K562 (cell line): ENCODE data around the gene TRIM43B. TPM values are rescaled to one million over a fixed set of nuclear protein-coding genes. Genes with fewer than 3 reads are reported as not detected.

Experiments used
- ATAC-seq: fragments of 200-7000 bp; cut with Tn5 transposase; 3 replicates; pipeline ENCODE4 v1.9.1; 2020; ENCODE audit warnings: moderate library complexity
- BruUV-seq: library from RNA; stranded (reverse); fragments of 400-500 nt; replicated peaks from 2 replicates; lab custom pipeline; 2021; lab: Mats Ljungman, UMichigan
- CTCF ChIA-PET: fragments of 300-600 bp; formaldehyde crosslinking; extraction: SDS; loops from one replicate; lab custom pipeline; 2021; ENCODE audit warnings: low intra/inter-chr PET ratio; lab: Yijun Ruan, JAX
- POLR2A ChIA-PET: fragments of 300-600, 350-650 bp; sonication (Branson Sonifier 250); formaldehyde crosslinking; extraction: SDS; loops from one replicate; lab custom pipeline; 2021; ENCODE audit warnings: antibody characterized with exemption, inconsistent platforms; lab: Yijun Ruan, JAX
- DNase-seq, 4 experiments: peaks; one replicate each; pipeline versions ENCODE4 v3.0.0 to v3.0.0-alpha.2; 2011 to 2018; ENCODE audit warnings: low spot score in 3 of 4, mixed read lengths in 3 of 4; ENCODE audit errors: extremely low read depth in 1 of 4
- FAIRE-seq: peaks from 2 replicates; lab custom pipeline; 2011; peaks lifted over from hg19 to GRCh38; lab: Jason Lieb, UNC
- H2AFZ ChIP-seq: 2 replicates; pipeline ENCODE4 v1.6.0; 2011; ENCODE audit warnings: low read depth, low read length, control low read depth, inconsistent platforms
- H3K27ac ChIP-seq: fragments of 200-600 bp; 3 replicates; pipeline ENCODE4 v1.8.0; 2011; ENCODE audit warnings: low read depth, mild to moderate bottlenecking, control low read depth, inconsistent platforms, low read length, moderate library complexity, mixed read lengths; ENCODE audit errors: extremely low read depth
- H3K27me3 ChIP-seq, 2 experiments: fragments of 300-600 bp in 1 of 2; 2 replicates in 1 of 2; 3 replicates in 1 of 2; pipeline versions ENCODE4 v1.6.0 to v1.8.0; 2011; ENCODE audit warnings: inconsistent platforms in 2 of 2, low read length in 2 of 2, mild to moderate bottlenecking in 1 of 2, mixed read lengths in 1 of 2, moderate library complexity in 1 of 2; ENCODE audit not compliant: control insufficient read depth in 2 of 2, insufficient read depth in 2 of 2
- H3K36me3 ChIP-seq: fragments of 300-600 bp; 3 replicates; pipeline ENCODE4 v1.8.0; 2011; ENCODE audit warnings: mild to moderate bottlenecking, low read length, inconsistent platforms; ENCODE audit not compliant: control insufficient read depth, insufficient read depth
- H3K4me1 ChIP-seq, 2 experiments: fragments of 200-600 bp in 1 of 2; replicated peaks in 1 of 2; 2 replicates in 1 of 2; 3 replicates in 1 of 2; pipeline versions ENCODE4 v1.5.1 to v1.8.0; 2011; ENCODE audit warnings: inconsistent platforms in 2 of 2, low read length in 2 of 2, mild to moderate bottlenecking in 1 of 2, mixed read lengths in 1 of 2, moderate library complexity in 1 of 2; ENCODE audit not compliant: control insufficient read depth in 2 of 2, insufficient read depth in 2 of 2
- H3K4me2 ChIP-seq: 2 replicates; pipeline ENCODE4 v1.6.1; 2011; ENCODE audit warnings: low read length, control low read depth, inconsistent platforms, mixed read lengths; ENCODE audit not compliant: insufficient read depth
- H3K4me3 ChIP-seq: fragments of 200-600 bp; sonication (generic), shearing (Covaris generic); 2 replicates; pipeline ENCODE4 v1.5.1; 2016; ENCODE audit warnings: control low read depth, inconsistent platforms
- H3K79me2 ChIP-seq: fragments of 200-600 bp; 3 replicates; pipeline ENCODE4 v1.8.0; 2011; ENCODE audit warnings: low read length, inconsistent platforms; ENCODE audit not compliant: control insufficient read depth, insufficient read depth
- H3K9ac ChIP-seq, 2 experiments: 2 replicates each; pipeline versions ENCODE4 v1.6.0 to v1.6.1; 2011; ENCODE audit warnings: low read depth in 2 of 2, low read length in 2 of 2, control low read depth in 1 of 2, inconsistent platforms in 1 of 2, mild to moderate bottlenecking in 1 of 2, mixed read lengths in 1 of 2; ENCODE audit not compliant: insufficient read depth in 1 of 2
- H3K9me1 ChIP-seq: one replicate; pipeline ENCODE4 v1.6.0; 2011; ENCODE audit warnings: inconsistent platforms, mild to moderate bottlenecking, low read length, moderate library complexity; ENCODE audit not compliant: control insufficient read depth, insufficient read depth
- H3K9me3 ChIP-seq: replicated peaks from 2 replicates; pipeline ENCODE4 v1.5.1; 2011; ENCODE audit warnings: low read depth, low read length, inconsistent platforms; ENCODE audit not compliant: control insufficient read depth, insufficient read depth
- H4K20me1 ChIP-seq: replicated peaks from 2 replicates; pipeline ENCODE4 v1.6.1; 2011; ENCODE audit warnings: low read length, inconsistent platforms, mixed read lengths; ENCODE audit not compliant: control insufficient read depth, insufficient read depth
- CCNT2 ChIP-seq: IDR thresholded peaks from 2 replicates; pipeline ENCODE4 v1.6.1; 2011; ENCODE audit warnings: borderline replicate concordance, low read depth, mild to moderate bottlenecking, moderate library complexity, mixed read lengths, low read length; ENCODE audit not compliant: insufficient read length; ENCODE audit errors: extremely low read depth
- FOXA3 ChIP-seq, 2 experiments: fragments of 450-650 bp in 1 of 2; sonication (generic) in 1 of 2; formaldehyde crosslinking; IDR thresholded peaks in 1 of 2; conservative IDR thresholded peaks in 1 of 2; 2 replicates each; pipeline versions ENCODE4 v1.4.0 to v1.8.0; 2020 to 2022; ENCODE audit warnings: mild to moderate bottlenecking in 2 of 2, missing genetic modification reagents in 1 of 2
- KLF1 ChIP-seq: fragments of 450-650 bp; IDR thresholded peaks from 2 replicates; pipeline ENCODE4 v1.6.1; 2016; ENCODE audit warnings: missing genetic modification characterization, missing compliant biosample characterization
- NRF1 ChIP-seq, 2 experiments: fragments of 450-650 bp; IDR thresholded peaks in 1 of 2; conservative IDR thresholded peaks in 1 of 2; 2 replicates each; pipeline ENCODE4 v1.6.1; 2014; ENCODE audit warnings: mild to moderate bottlenecking in 2 of 2
- POLR2A ChIP-seq: fragments of 450-650 bp; conservative IDR thresholded peaks from 2 replicates; pipeline ENCODE4 v1.6.1; 2016
- RBBP5 ChIP-seq: fragments of 200-600 bp; sonication (generic); IDR thresholded peaks from 2 replicates; pipeline ENCODE4 v1.6.1; 2012; ENCODE audit warnings: borderline replicate concordance, mild to moderate bottlenecking, low read length, control low read depth, inconsistent platforms; ENCODE audit not compliant: insufficient read depth, poor library complexity, severe bottlenecking
- RREB1 ChIP-seq: fragments of 250-450 bp; sonication (Bioruptor Pico); IDR thresholded peaks from 2 replicates; pipeline ENCODE4 v1.4.0; 2020
- WGBS: fragments of 100-300 bp; shearing (Covaris generic); methylation state at CpG from one replicate; pipeline ENCODE4 v1.1.6; 2016; ENCODE audit warnings: low coverage, mixed read lengths; ENCODE audit not compliant: insufficient coverage; ENCODE audit errors: missing lambda C conversion rate; 5-methylcytosine and 5-hydroxymethylcytosine counted together
- in situ Hi-C: fragments of 300-500 bp; cut with MboI; formaldehyde crosslinking; loops from 4 replicates; pipeline ENCODE4 v1.15.0; 2018; ENCODE audit warnings: inconsistent platforms, mixed read lengths
- intact Hi-C: fragments of 100-400 bp; cut with micrococcal nuclease; formaldehyde crosslinking; loops from 2 replicates; pipeline ENCODE4 v1.14.2; 2022
- polyA plus RNA-seq, 8 experiments: library from polyadenylated mRNA; depleted of rRNA in 4 of 8; stranded (reverse) in 5 of 8; unstranded in 3 of 8; fragments of >200 nt; fragmentation: Nextera tagmentation in 2 of 8; fragmentation: Illumina TruSeq in 1 of 8; extraction: Ambion mirVana in 2 of 8; extraction: Trizol in 1 of 8; gene quantifications; 2 replicates each; pipeline versions ENCODE4 v1.2.1 to v1.2.3, GENCODE V29; 2011 to 2014; ENCODE audit warnings: inconsistent platforms in 1 of 8, missing spikeins in 1 of 8
- total RNA-seq, 7 experiments: library from RNA; depleted of rRNA in 6 of 7; stranded (reverse); fragments of >200 nt in 6 of 7; fragmentation: Illumina TruSeq in 2 of 7; extraction: Trizol in 2 of 7; gene quantifications; 2 replicates each; pipeline versions ENCODE4 v1.2.1 to v1.2.3, GENCODE V29; 2011 to 2021; ENCODE audit warnings: low replicate concordance in 1 of 7

TRIM43B gene
- total and polyA plus RNA-seq, 9 of the 15 experiments (the other 6 are each of a cell fraction or from before 2014, with no cell fraction given), result not detected

- ChIA-PET POLR2A (no interaction called here), CTCF (no interaction called here)
- Histone ChIP-seq H3K9ac (no peak overlapping the region), H3K9me3 (no peaks in the 10 kb centered on the region), H3K27me3 (no peaks in the 10 kb centered on the region; a peak in 1 of 5 replicates), H4K20me1 (no peaks in the 10 kb centered on the region), H3K36me3 (no peaks in the 10 kb centered on the region), H2AFZ (no peak overlapping the region), H3K27ac (no peak overlapping the region), H3K4me2 (no peak overlapping the region)
- intact Hi-C loops, result no loop called here
- 28% methylated on average over 2 of the region's 2 CpGs for WGBS
- ATAC-seq, result 0 out of 3 replicates have a peak, but pooled peaks have one; percentile 42
- no TSS peak for BruUV-seq
- no peak for DNase-seq
- no peak for FAIRE-seq
- TF ChIP-seq CCNT2, result no peak
- TF ChIP-seq NRF1 (conservative IDR thresholded peaks at IDR 0.05 in 1 of 2, IDR thresholded peaks at IDR 0.05 in 1 of 2), result peak; percentile 55 to 57; a peak in 3 of 4 replicates
- TF ChIP-seq, all 486 proteins: peak for 1
- Histone ChIP-seq H3K79me2 (no peaks in the 10 kb centered on the region), H3K4me3 (no peak overlapping the region), H3K9me1 (no peaks in the 10 kb centered on the region), H3K4me1 (no peaks in the 10 kb centered on the region)
- in situ Hi-C loops, result no loop called here
Measured at GRCh38 chr2:95509408-95509807, 24.9 kb upstream of the TRIM43B start.

GRCh38 chr2:95505222-95505621, 20.7 kb upstream of the TRIM43B start:
- no peak overlapping the region for H3K27ac ChIP-seq
- H3K4me1 ChIP-seq, result no peaks in the 10 kb centered on the region
- intact Hi-C loops (no loop called here), in situ Hi-C loops (no loop called here)
- H3K36me3 ChIP-seq, result no peaks in the 10 kb centered on the region
- BruUV-seq, result no TSS peak
- H3K9me1 ChIP-seq, result no peaks in the 10 kb centered on the region
- H3K9me3 ChIP-seq, result no peaks in the 10 kb centered on the region
- CTCF ChIA-PET, result no interaction called here
- ATAC-seq (no peak), FAIRE-seq (no peak), DNase-seq (no peak)
- H3K4me2 ChIP-seq, result no peak overlapping the region
- no peaks in the 10 kb centered on the region for H3K79me2 ChIP-seq
- no peak overlapping the region for H3K4me3 ChIP-seq
- H2AFZ ChIP-seq, result no peak overlapping the region
- POLR2A ChIA-PET, result no interaction called here
- H4K20me1 ChIP-seq, result no peaks in the 10 kb centered on the region
- no peaks in the 10 kb centered on the region; a peak in 1 of 5 replicates for H3K27me3 ChIP-seq
- H3K9ac ChIP-seq, result no peak overlapping the region
- 5% methylated on average over 4 of the region's 4 CpGs for WGBS
- TF ChIP-seq FOXA3 (CRISPR knock-in tag; conservative IDR thresholded peaks at IDR 0.05 in 1 of 2, IDR thresholded peaks at IDR 0.05 in 1 of 2) (no peak), POLR2A (no peak), KLF1 (tag) (no peak), RREB1 (CRISPR knock-in tag) (no peak), RBBP5 (no peak)
